GM12891 (cell line): Measurements from ENCODE around the gene RARRES1.

Experiments used
- PAX5 ChIP-seq: IDR thresholded peaks from 2 replicates; pipeline ENCODE4 v1.6.1; 2011; ENCODE audit warnings: low read length, moderate library complexity, mild to moderate bottlenecking; ENCODE audit not compliant: insufficient read depth, severe bottlenecking
- POLR2A ChIP-seq: IDR thresholded peaks from 2 replicates; pipeline ENCODE4 v1.6.1; 2011; ENCODE audit warnings: low read depth, low read length, control low read depth
- POLR2AphosphoS5 ChIP-seq: IDR thresholded peaks from 2 replicates; pipeline ENCODE4 v1.6.1; 2011; ENCODE audit warnings: low read depth, low read length, control low read depth
- SPI1 ChIP-seq: IDR thresholded peaks from 2 replicates; pipeline ENCODE4 v1.6.1; 2011; ENCODE audit warnings: low read depth, low read length, control low read depth
- TAF1 ChIP-seq: IDR thresholded peaks from 2 replicates; pipeline ENCODE4 v1.6.1; 2011; ENCODE audit warnings: low read depth, low read length, control low read depth

DNA sequence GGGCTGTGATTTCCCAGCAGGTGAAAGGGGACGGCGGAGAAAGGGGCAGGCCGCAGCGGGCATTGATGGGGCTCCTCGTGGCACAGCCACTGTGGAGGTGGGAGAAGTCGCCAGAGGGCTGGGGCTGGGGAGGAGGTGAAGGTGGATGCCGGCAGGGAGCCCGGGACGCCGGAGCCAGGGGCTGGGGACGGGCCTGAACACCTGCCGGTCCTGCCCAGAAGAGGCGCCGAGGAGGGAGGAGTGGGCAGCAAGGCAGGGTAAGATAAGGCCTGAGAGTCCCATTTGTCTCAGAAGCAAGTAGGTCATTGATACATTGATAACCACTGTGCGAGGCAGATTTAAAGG is 571 bp upstream of the RARRES1 start:
- TF ChIP-seq POLR2A (no peak), PAX5 (no peak), POLR2AphosphoS5 (no peak), TAF1 (no peak), SPI1 (no peak)
